H7 (cell line): Measurements from ENCODE around the gene RGP1. TPM values are rescaled to one million over a fixed set of nuclear protein-coding genes. Genes with fewer than 3 reads are reported as not detected.

Experiments
- DNase-seq: peaks from one replicate; pipeline ENCODE4 v3.0.0; 2012
- H3K27me3 ChIP-seq: 2 replicates; pipeline ENCODE4 v1.6.0; 2011; ENCODE audit warnings: mild to moderate bottlenecking, low read length; ENCODE audit not compliant: control insufficient read depth, insufficient read depth
- H3K36me3 ChIP-seq: replicated peaks from 2 replicates; pipeline ENCODE4 v1.5.1; 2011; ENCODE audit warnings: low read length; ENCODE audit not compliant: control insufficient read depth, insufficient read depth
- H3K4me3 ChIP-seq: 2 replicates; pipeline ENCODE4 v1.5.1; 2011; ENCODE audit warnings: low read depth, mild to moderate bottlenecking, control low read depth, low read length, moderate library complexity; ENCODE audit not compliant: insufficient read depth
- total RNA-seq: library from RNA; depleted of rRNA; stranded (reverse); fragments of >200 nt; shearing (Covaris generic); gene quantifications from 2 replicates; pipeline ENCODE4 v1.2.3, GENCODE V29; 2014; rRNA removed

RGP1 gene, protein sequence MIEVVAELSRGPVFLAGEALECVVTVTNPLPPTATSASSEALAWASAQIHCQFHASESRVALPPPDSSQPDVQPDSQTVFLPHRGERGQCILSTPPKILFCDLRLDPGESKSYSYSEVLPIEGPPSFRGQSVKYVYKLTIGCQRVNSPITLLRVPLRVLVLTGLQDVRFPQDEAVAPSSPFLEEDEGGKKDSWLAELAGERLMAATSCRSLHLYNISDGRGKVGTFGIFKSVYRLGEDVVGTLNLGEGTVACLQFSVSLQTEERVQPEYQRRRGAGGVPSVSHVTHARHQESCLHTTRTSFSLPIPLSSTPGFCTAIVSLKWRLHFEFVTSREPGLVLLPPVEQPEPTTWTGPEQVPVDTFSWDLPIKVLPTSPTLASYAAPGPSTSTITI
- 14.4 and 16.4 TPM in 2 replicates for total RNA-seq

DNA sequence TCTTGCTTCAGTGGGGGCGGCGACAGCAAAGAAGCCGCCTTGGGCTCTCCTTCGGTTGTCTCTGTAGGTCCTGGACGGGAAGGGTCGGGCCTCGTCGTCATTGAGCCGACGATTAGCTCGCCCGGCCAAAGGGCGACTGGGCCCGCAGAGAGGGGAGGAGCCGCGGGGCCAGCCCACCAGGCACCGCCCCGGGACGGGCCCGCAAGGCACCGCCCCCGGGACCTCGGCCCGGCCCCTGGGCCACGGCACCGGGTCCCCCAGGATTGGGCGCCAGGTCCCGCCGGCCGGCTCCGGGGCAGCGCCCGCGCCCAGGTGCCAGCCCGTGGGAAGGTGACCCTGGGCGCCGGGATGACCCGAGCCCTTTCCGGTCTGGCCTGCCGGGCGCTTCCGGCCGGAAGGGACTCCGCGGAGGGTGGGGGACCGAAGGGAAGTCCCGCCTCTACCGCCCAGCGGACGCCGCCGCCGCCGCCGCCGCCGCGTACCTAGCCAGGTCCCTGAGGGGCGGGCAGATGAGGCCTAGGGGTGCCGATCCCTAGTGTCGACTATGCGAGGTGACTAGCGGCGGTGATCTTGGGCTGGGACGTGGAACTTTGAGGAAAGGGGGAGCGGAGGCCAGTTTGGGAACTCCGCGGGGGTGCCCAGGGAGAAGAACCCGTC lies at the start of gene RGP1, which contains the start of gene GBA2:
Gene RGP1 (plus strand): TSS at position 430 of the 657 bp plus-strand sequence. CDS start 469 bp downstream, outside the sequence.
Gene GBA2 (minus strand): TSS at position 371 of the 657 bp plus-strand sequence. CDS start 524 bp downstream, outside the sequence.
- H3K4me3 ChIP-seq = peak within 1 kb of the TSS; percentile 89
- no peaks in the 10 kb centered on the region for H3K27me3 ChIP-seq
- peak; percentile 95 for DNase-seq
- H3K36me3 ChIP-seq = peaks cover 27% of the 10 kb centered on the region

DNA sequence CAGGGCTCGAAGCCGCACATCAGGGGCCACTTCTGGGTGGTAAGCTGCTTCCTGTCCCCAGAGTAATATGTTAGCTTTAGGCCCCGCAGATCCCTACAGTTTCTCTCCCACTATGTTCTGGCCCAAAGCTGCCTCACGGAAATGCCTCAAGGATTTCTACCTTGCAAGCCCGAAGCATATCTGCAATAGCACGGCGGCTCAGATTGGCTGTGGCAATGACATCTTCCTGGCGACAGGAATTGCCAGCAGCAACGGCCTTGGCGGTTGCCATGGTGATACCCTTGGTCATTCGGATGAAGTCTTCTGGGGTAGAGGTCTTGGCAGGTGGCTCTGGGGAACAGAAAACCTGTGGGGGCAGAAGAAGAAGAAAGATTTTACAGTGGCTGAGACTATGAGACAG lies 49.1 kb upstream of the RGP1 start:
- Histone ChIP-seq H3K4me3 (no peak overlapping the region), H3K36me3 (peaks cover 65% of the 10 kb centered on the region), H3K27me3 (no peaks in the 10 kb centered on the region)
- DNase-seq = no peak

DNA sequence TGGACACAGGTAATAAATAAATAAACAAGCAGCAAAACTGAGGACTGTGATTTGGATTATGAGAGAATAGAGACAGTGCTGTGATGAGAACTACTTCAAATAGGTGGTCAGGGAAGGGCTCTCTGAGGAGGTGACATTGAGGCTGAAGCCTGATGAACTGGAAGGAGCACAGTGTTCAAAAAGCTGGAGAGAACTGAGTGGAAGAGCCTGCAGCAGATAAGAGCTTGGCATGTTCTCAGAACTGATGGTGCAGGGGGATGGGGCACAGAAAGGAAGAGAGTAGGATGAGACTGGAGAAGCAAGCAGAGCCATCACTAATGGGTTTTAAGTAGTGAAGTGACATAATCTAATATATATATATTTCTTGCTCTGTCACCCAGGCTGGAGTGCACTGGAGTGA lies 48.1 kb upstream of the RGP1 start:
- Histone ChIP-seq H3K36me3 (peaks cover 74% of the 10 kb centered on the region), H3K4me3 (no peak overlapping the region), H3K27me3 (no peaks in the 10 kb centered on the region)
- DNase-seq = no peak

DNA sequence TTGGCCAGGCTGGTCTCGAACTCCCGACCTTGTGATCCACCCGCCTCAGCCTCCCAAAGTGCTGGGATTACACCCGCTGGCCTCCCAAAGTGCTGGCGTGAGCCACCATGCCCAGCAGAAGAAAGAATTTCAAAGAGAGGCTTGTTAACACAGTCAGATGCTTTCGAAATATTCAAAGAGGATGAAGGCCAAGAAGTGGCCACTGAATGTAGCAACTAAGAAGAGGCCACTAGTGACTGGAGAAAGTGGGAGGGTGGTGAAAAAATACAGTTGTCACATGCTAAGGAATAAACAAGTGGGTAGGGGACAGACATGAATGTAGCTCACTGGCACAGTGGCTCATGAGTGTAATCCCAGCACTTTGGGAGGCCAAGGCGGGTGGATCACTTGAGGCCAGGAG lies 46.4 kb upstream of the RGP1 start:
- no peaks in the 10 kb centered on the region for H3K27me3 ChIP-seq
- no peak for DNase-seq
- peaks cover 84% of the 10 kb centered on the region for H3K36me3 ChIP-seq
- H3K4me3 ChIP-seq = no peak overlapping the region

DNA sequence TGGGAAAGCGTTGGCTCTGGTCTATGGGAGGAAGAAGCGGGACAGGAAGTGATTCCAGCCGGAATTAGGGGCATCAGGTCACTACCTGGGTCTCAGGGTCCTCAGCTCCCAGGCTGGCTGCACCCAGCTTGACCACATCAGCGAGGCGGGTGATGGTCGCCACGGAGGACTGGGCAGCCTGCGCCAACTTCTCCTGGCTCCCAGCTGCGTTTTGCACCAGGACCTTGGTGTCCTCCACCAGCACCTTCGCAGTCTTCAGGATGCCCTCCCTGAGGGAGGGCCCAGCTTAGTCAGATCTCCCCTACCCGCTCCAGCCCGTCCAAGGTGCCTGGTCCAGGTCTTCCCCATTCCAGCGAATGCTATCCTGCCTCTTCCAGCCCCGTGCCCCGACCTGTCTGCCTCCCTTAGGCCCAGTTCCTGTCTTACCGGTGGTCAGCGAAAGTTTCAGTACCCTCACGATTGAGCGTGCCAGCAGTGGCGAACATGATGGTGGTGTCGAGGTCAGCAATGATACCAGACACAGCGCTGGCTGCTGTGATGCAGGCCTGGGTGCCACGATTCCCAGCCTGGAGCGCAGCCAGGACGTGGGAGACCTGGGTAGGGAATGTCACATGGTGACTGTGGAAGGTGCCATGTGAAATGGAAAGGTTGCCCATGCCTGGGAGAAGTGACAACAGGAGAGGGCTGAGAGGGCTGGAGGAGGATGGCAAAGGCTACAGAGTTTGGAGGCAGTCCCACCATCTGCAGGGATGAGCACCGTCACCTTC lies 45.0 kb upstream of the RGP1 start:
- Histone ChIP-seq H3K4me3 (no peak overlapping the region), H3K36me3 (peaks cover 77% of the 10 kb centered on the region), H3K27me3 (no peaks in the 10 kb centered on the region)
- no peak for DNase-seq

DNA sequence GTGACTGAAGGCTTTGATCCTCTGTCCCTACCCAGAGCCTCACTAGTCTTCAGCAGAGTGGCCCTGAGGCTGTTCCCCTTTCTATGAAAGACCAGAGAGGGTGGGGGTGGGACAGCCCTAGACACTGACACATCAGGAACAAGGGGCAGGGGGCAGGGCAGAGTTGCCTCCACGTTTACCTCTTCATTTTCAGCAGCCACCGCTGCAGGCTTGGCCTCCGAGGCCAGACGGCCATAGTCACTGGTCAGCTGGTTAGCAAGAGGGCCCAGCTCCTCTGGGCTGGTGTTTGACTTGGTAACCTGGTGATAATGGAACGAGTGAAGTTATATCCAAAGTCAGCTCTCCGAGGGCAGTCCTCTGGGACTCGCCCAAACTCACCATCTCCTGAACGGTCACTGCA lies 43.7 kb upstream of the RGP1 start:
- H3K4me3 ChIP-seq = no peak overlapping the region
- no peaks in the 10 kb centered on the region for H3K27me3 ChIP-seq
- H3K36me3 ChIP-seq = peaks cover 71% of the 10 kb centered on the region
- DNase-seq = no peak

DNA sequence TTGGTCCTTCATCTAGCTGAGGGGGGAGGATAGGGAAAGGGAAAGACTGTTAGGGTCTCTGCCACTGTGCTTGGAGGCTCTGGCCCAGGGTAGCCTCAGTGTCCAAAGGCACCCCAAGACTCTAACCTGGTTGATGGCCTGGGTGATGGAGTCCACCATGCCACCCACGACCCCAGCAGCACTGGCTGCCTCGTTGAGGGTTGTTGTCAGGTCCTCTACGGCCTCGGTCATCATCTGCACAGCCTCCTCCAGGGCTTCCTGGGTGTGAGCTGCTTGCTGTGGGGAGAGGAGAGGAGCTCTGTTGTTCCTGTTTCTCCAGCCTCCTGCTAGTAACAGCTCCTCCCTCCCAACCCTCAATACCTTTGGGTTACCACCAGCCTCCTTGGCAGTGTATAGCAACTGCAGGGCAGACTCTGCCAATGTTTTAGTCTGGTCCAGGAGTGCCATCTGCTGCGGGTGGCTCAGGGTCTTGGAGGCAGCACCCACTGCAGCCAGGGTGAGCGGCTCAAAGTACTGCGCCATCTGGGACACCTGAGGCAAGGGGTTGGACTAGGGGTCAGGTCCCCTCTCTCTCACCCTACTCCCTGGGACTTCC lies 43.2 kb upstream of the RGP1 start:
- DNase-seq = no peak
- Histone ChIP-seq H3K4me3 (no peak overlapping the region), H3K27me3 (no peaks in the 10 kb centered on the region), H3K36me3 (peaks cover 73% of the 10 kb centered on the region)

DNA sequence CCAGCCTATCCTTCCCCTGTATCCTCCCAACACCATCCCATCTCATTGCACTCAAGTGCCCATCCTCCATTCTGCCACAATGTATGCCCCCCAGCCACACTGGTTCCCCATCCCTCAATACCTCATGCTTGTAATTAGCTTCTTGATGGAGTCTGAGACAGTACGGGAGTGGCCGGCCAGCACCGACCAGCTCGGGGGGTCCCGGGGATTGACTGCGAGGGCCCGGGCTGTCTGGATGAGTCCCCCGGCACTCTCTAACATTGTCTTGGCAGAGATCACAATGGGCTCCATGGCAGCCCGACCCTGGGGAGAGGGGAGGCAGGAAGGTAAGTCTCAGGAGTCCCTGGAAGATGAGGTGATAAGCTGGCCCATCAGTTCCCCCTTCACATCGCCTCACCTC lies 42.1 kb upstream of the RGP1 start:
- H3K36me3 ChIP-seq = peaks cover 75% of the 10 kb centered on the region
- no peak for DNase-seq
- no peaks in the 10 kb centered on the region for H3K27me3 ChIP-seq
- no peak overlapping the region for H3K4me3 ChIP-seq

DNA sequence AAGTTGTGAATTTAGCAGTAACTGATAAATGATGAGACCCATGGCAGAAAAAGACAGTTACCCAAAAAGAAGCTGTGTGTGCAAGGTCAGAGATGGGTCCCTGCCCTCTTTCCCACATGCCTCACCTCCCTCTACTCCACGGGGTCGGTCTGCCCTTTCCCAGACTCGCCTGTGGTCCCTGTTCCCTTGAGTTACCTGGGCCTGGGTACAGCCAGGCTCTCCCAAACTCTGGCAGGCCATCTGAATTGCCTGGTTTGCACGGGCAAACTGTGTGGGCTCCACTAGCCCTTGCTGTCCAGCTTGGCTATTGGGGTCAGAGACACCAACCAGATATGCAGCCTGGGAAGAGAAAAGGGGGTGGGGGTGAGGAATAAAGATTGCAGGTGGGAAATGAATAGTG lies 40.9 kb upstream of the RGP1 start:
- peaks cover 72% of the 10 kb centered on the region for H3K36me3 ChIP-seq
- H3K27me3 ChIP-seq = no peaks in the 10 kb centered on the region
- no peak overlapping the region for H3K4me3 ChIP-seq
- DNase-seq = no peak

DNA sequence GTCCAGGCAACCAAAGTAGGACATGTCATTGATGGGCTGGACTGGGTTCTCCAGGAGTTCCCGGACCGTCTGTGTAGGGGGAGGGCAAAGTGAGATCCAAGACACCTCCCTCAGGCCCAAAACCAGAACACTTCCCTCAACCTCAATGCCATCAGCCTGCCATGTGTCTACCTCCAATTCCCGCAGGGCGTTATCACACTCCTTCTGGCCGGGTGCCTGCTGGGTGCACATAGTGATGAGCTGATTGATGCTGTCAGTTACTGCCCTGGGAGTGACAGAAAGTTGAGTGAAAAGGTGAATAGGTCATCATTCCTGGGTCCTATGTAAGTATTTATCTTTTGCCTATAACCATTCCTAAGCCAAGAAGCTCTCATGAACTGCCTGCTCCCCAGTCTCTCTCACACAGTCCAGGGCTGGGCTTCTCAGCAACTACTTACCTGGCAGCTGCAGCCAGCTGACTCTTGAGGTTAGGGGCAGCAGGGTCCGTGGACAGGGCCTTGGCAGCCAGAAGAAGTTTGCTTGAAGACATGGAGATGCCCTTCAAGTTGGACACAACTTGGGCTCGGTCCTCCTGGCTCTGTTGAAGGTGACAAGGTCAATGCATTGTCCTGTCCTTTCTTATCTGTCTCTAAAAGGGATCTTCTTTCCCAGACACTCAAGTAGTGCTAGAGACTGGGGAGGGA lies 38.1 kb upstream of the RGP1 start:
- Histone ChIP-seq H3K4me3 (no peak overlapping the region), H3K27me3 (no peaks in the 10 kb centered on the region), H3K36me3 (peaks cover 63% of the 10 kb centered on the region)
- DNase-seq = no peak

DNA sequence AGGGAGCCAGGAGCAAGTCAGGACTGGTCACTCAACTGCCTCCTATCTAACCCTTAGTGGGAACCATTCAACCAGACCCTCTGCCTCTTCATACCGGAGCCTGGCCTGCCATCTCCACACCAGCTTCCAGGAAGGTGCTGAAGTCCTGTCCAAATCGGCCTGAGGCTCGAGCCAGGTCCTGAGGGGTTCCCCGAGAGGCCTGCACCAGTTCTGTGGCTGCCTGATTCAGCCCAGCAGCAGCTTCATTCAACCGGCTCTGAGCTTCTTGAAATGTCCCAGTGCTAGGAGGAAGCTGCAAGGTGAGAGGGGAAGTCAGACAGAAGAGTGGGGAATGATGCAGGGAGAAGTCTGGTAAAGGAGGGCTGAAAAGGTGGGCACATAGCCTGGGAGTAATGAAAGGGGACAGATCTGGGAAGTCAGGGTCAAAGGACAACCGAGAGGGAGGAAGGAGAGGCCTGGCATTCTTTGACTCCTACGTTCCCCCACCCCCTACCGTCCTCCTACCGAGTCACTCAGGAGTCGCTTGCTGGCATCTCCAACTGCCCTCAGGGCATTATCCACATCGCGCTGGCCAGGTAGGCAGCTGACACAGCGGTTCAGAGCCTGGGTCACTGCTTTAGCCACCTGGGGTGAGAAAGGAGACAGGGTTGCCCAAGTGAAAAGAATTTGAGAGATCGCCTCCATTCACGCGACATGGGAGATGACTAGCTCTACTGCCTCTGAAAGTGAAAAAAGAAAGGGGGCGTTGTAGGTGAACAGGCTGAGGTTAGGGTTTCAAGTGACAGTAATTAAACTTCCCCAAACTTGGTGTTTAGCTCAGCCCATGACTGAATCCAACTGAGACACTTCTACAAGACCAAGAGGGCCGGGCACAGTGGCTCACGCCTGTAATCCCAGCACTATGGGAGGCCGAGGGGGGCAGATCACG lies 37.3 kb upstream of the RGP1 start:
- peaks cover 64% of the 10 kb centered on the region for H3K36me3 ChIP-seq
- DNase-seq = no peak
- no peaks in the 10 kb centered on the region for H3K27me3 ChIP-seq
- no peak overlapping the region for H3K4me3 ChIP-seq

DNA sequence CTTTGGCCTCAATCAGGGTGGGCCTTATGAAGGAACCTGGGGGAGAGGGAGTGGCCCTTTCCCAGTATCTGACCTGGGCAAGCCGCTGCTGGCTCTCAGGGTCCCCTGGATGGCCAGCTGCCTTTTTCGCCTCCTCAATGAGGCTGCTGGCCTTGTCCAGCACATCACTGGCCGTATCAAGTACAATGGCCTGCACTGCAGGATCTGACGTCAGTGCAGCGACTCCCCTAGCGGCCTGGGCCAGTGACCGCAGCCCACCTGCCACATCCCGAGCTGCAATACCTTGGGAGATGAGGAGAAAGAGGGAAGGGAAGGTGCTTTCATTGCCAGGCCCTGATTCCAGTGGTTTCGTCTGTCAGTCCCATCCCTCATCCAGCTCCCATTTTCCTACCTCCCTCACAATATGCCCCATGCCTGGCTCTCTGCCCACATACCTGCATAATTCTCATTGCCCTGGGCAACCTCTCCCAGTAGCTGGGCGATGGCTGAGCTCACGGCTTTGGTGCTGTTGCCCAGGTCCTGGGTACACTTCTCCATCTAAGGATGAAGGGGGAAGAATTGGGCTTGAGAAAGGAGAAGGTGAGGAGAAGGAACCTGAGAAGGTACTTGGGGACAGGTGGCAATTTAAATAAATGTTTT lies 36.2 kb upstream of the RGP1 start:
- peaks cover 65% of the 10 kb centered on the region for H3K36me3 ChIP-seq
- peak; percentile 61 for DNase-seq
- H3K4me3 ChIP-seq = no peak overlapping the region
- no peaks in the 10 kb centered on the region for H3K27me3 ChIP-seq

DNA sequence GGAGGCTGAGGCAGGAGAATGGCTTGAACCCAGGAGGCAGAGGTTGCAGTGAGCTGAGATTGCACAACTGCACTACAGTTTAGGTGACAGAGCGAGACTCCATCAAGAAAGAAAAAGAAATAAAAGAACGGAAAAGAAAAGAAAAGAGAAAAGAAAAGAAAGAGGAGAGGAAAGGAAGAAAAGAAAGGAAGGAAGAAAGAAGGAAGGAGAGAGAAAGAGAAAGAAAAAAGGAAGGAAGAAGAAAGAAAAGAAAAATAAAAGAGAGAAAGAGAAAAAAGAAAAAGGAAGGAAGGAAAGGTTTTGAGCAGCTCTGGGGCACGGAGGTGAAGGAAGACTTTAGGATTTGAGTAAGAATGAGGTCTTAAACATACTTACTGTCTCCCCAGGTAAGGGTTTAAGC lies 35.5 kb upstream of the RGP1 start:
- no peaks in the 10 kb centered on the region for H3K27me3 ChIP-seq
- no peak overlapping the region for H3K4me3 ChIP-seq
- no peak for DNase-seq
- H3K36me3 ChIP-seq = peaks cover 66% of the 10 kb centered on the region
